Neuronal stem cell (in vitro differentiated cells): ENCODE data around the gene DPH3.

Experiments used
- DNase-seq: peaks from one replicate; pipeline ENCODE4 v3.0.0-alpha.2; 2013; ENCODE audit warnings: low spot score
- H2AFZ ChIP-seq: one replicate; pipeline ENCODE4 v1.6.1; 2013; ENCODE audit warnings: mild to moderate bottlenecking, low read length, inconsistent platforms
- H2AK5ac ChIP-seq: 2 replicates; pipeline ENCODE4 v1.6.1; 2013; ENCODE audit warnings: low read depth, mild to moderate bottlenecking, inconsistent platforms, low read length, moderate library complexity, mixed read lengths
- H2BK120ac ChIP-seq: 2 replicates; pipeline ENCODE4 v1.6.1; 2013; ENCODE audit warnings: low read depth, mild to moderate bottlenecking, inconsistent platforms, low read length, moderate library complexity, mixed read lengths
- H2BK12ac ChIP-seq: one replicate; pipeline ENCODE4 v1.6.1; 2013; ENCODE audit warnings: low read length, inconsistent platforms
- H2BK15ac ChIP-seq: 2 replicates; pipeline ENCODE4 v1.6.1; 2013; ENCODE audit warnings: mild to moderate bottlenecking, low read length, inconsistent platforms, mixed read lengths
- H2BK5ac ChIP-seq: one replicate; pipeline ENCODE4 v1.6.1; 2013; ENCODE audit warnings: inconsistent platforms, mild to moderate bottlenecking, low read length, moderate library complexity
- H3K14ac ChIP-seq: one replicate; pipeline ENCODE4 v1.6.1; 2013; ENCODE audit warnings: low read length, inconsistent platforms
- H3K18ac ChIP-seq: 2 replicates; pipeline ENCODE4 v1.6.1; 2013; ENCODE audit warnings: low read length, inconsistent platforms
- H3K23ac ChIP-seq: 2 replicates; pipeline ENCODE4 v1.6.1; 2013; ENCODE audit warnings: low read depth, mild to moderate bottlenecking, mixed read lengths, low read length, inconsistent platforms; ENCODE audit not compliant: poor library complexity
- H3K27ac ChIP-seq: replicated peaks from 3 replicates; pipeline ENCODE4 v1.5.1; 2013; ENCODE audit warnings: low read length, inconsistent platforms
- H3K27me3 ChIP-seq, 3 experiments: 2 replicates each; pipeline ENCODE4 v1.6.1; 2013; ENCODE audit warnings: low read length in 3 of 3, mild to moderate bottlenecking in 2 of 3, inconsistent platforms in 1 of 3, low read depth in 1 of 3, mixed read lengths in 1 of 3, moderate library complexity in 1 of 3; ENCODE audit not compliant: control insufficient read depth in 3 of 3, insufficient read depth in 3 of 3
- H3K36me3 ChIP-seq, 2 donors: replicated peaks in 1 of 2; 2 replicates each; pipeline ENCODE4 v1.6.1; 2013; ENCODE audit warnings: low read length in 2 of 2; ENCODE audit not compliant: control insufficient read depth in 2 of 2, insufficient read depth in 2 of 2
- H3K4ac ChIP-seq: 2 replicates; pipeline ENCODE4 v1.6.1; 2013; ENCODE audit warnings: inconsistent platforms, mild to moderate bottlenecking, low read length, moderate library complexity
- H3K4me1 ChIP-seq, 2 donors: 1 replicate in 1 of 2; 2 replicates in 1 of 2; pipeline ENCODE4 v1.6.1; 2013; ENCODE audit warnings: low read length in 2 of 2, low read depth in 1 of 2; ENCODE audit not compliant: control insufficient read depth in 2 of 2, insufficient read depth in 1 of 2
- H3K4me2 ChIP-seq: one replicate; pipeline ENCODE4 v1.6.1; 2013; ENCODE audit warnings: mild to moderate bottlenecking, low read length, inconsistent platforms; ENCODE audit not compliant: insufficient read depth, poor library complexity, severe bottlenecking
- H3K4me3 ChIP-seq, 2 donors: 2 replicates each; pipeline ENCODE4 v1.5.1; 2013; ENCODE audit warnings: low read length in 2 of 2, mild to moderate bottlenecking in 2 of 2, inconsistent platforms in 1 of 2, moderate library complexity in 1 of 2
- H3K79me1 ChIP-seq: one replicate; pipeline ENCODE4 v1.6.1; 2013; ENCODE audit warnings: low read depth, mild to moderate bottlenecking, inconsistent platforms, low read length, moderate library complexity
- H3K9ac ChIP-seq: one replicate; pipeline ENCODE4 v1.6.1; 2013; ENCODE audit warnings: mild to moderate bottlenecking, low read depth, low read length, inconsistent platforms; ENCODE audit not compliant: poor library complexity
- H3K9me3 ChIP-seq, 2 donors: replicated peaks in 1 of 2; 2 replicates each; pipeline versions ENCODE3 to v1.6.1; 2013; ENCODE audit warnings: low read length in 2 of 2, mild to moderate bottlenecking in 2 of 2, inconsistent platforms in 1 of 2, low read depth in 1 of 2, mixed read lengths in 1 of 2, moderate library complexity in 1 of 2; ENCODE audit not compliant: control insufficient read depth in 2 of 2, insufficient read depth in 1 of 2
- H4K8ac ChIP-seq: one replicate; pipeline ENCODE4 v1.6.1; 2013; ENCODE audit warnings: low read depth, mild to moderate bottlenecking, inconsistent platforms, low read length, moderate library complexity
- H4K91ac ChIP-seq: one replicate; pipeline ENCODE4 v1.6.1; 2013; ENCODE audit warnings: low read length, low read depth, mild to moderate bottlenecking, inconsistent platforms; ENCODE audit not compliant: poor library complexity
- WGBS, 2 donors: extraction: QIAGEN DNeasy Blood & Tissue Kit; methylation state at CpG; one replicate each; pipeline ENCODE4 v1.1.7; 2013; ENCODE audit warnings: missing lambda C conversion rate in 2 of 2, mixed read lengths in 1 of 2; ENCODE audit not compliant: insufficient read length in 2 of 2, insufficient replicate concordance in 1 of 2; ENCODE audit errors: extremely low coverage in 2 of 2; 5-methylcytosine and 5-hydroxymethylcytosine counted together

Gene DPH3

DNA sequence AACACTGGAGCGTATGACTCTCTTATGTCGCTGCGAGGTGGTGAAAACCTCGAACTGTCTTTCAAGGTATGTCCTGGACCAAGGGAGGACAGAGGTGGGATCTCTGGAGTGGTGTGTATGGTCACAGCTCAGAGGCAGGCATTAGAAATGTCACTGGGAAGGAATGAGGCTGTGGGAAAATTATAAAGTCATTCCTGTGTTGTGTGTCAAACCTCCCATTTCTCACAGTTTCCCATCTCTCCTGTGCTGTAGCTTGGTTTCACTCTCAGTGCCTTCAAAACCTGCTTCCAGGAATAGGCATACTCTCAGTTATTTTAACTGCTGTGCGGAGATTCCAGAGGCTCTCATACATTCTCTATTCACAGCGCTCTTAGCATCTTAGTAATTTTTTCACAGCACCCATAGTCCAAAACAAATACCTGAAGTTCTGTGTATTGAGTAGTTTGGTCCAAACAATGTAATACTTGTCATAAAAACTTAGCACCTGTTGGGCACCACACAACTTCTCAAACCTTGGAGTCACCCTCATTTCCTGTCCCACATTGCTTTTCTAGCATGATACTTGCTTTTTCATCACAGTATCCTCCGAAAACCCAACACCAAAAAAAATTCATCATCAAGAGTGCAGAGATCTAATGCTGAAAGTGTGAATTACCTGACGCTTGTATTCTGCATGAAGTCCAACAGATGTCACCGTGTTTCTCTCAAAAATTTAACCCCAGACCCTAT lies 53.4 kb downstream of the DPH3 start:
- H3K4me1 ChIP-seq, result no peaks in the 10 kb centered on the region

More for the DNA sequence above, 53.4 kb downstream of the DPH3 start:
- Histone ChIP-seq H2AFZ (no peak overlapping the region), H3K4me2 (no peak overlapping the region), H3K23ac (no peak overlapping the region), H2BK120ac (no peak overlapping the region), H4K91ac (no peak overlapping the region), H3K36me3 (no peaks in the 10 kb centered on the region), H3K18ac (no peak overlapping the region), H2BK5ac (no peak overlapping the region), H3K4me3 (no peak overlapping the region), H3K9me3 (no peaks in the 10 kb centered on the region), H3K79me1 (no peaks in the 10 kb centered on the region), H4K8ac (no peak overlapping the region), H3K27ac (no peak overlapping the region), H3K9ac (no peak overlapping the region), H3K27me3 (peaks cover 0 to 2% (median 0%) of the 10 kb centered on the region in 3 experiments), H2BK12ac (no peak overlapping the region), H3K14ac (no peak overlapping the region), H2AK5ac (no peak overlapping the region), H2BK15ac (no peak overlapping the region), H3K4ac (no peak overlapping the region)
- no peak for DNase-seq
- WGBS, 2 donors, result no CpG with 5 or more reads among the region's 9 CpGs
